IMR-90 (cell line): Measurements from ENCODE around the gene CD177. TPM values are rescaled to one million over a fixed set of nuclear protein-coding genes. Genes with fewer than 3 reads are reported as not detected.

Experiments used
- ATAC-seq: fragments of 200-7000 bp; cut with Tn5 transposase; 2 replicates; pipeline ENCODE4 v1.9.1; 2020; ENCODE audit warnings: low read depth, mild to moderate bottlenecking, moderate library complexity
- BruUV-seq: library from RNA; stranded (reverse); fragments of 400-500 nt; replicated peaks from 2 replicates; lab custom pipeline; 2021; lab: Mats Ljungman, UMichigan
- CTCF ChIA-PET: fragments of 300-600 bp; formaldehyde crosslinking; extraction: SDS; loops from one replicate; lab custom pipeline; 2021; ENCODE audit warnings: antibody characterized with exemption; lab: Yijun Ruan, JAX
- POLR2A ChIA-PET: fragments of 300-600 bp; sonication (Branson Sonifier 250); formaldehyde crosslinking; loops from one replicate; lab custom pipeline; 2022; ENCODE audit warnings: antibody characterized with exemption; ENCODE audit not compliant: unreplicated experiment; lab: Charles Lee
- DNase-seq: peaks from one replicate; pipeline ENCODE4 v3.0.0; 2013
- H2AFZ ChIP-seq: replicated peaks from 2 replicates; pipeline ENCODE3; 2013; ENCODE audit warnings: low read length, mild to moderate bottlenecking; ENCODE audit not compliant: poor library complexity
- H2AK5ac ChIP-seq: 2 replicates; pipeline ENCODE4 v1.6.1; 2013; ENCODE audit warnings: low read depth, low read length, inconsistent platforms
- H2AK9ac ChIP-seq: replicated peaks from 2 replicates; pipeline ENCODE3; 2013; ENCODE audit warnings: mild to moderate bottlenecking, low read depth, low read length, moderate library complexity; ENCODE audit not compliant: poor library complexity
- H2BK120ac ChIP-seq: 2 replicates; pipeline ENCODE4 v1.6.1; 2013; ENCODE audit warnings: low read depth, low read length, inconsistent platforms
- H2BK15ac ChIP-seq: 3 replicates; pipeline ENCODE4 v1.6.1; 2013; ENCODE audit warnings: low read depth, low read length, inconsistent platforms
- H2BK20ac ChIP-seq: 2 replicates; pipeline ENCODE4 v1.6.1; 2013; ENCODE audit warnings: low read depth, mild to moderate bottlenecking, inconsistent platforms, low read length, moderate library complexity
- H2BK5ac ChIP-seq: 2 replicates; pipeline ENCODE4 v1.6.1; 2013; ENCODE audit warnings: mild to moderate bottlenecking, low read depth, low read length, inconsistent platforms; ENCODE audit not compliant: poor library complexity, severe bottlenecking
- H3K14ac ChIP-seq: replicated peaks from 2 replicates; pipeline ENCODE4 v1.6.1; 2013; ENCODE audit warnings: low read depth, low read length, inconsistent platforms
- H3K18ac ChIP-seq: 2 replicates; pipeline ENCODE4 v1.6.1; 2013; ENCODE audit warnings: low read depth, low read length, control low read depth
- H3K23ac ChIP-seq: 2 replicates; pipeline ENCODE4 v1.6.1; 2013; ENCODE audit warnings: low read depth, low read length, inconsistent platforms
- H3K27ac ChIP-seq: 2 replicates; pipeline ENCODE4 v1.5.1; 2013; ENCODE audit warnings: mild to moderate bottlenecking, control low read depth, low read length; ENCODE audit not compliant: insufficient read depth
- H3K27me3 ChIP-seq: 2 replicates; pipeline ENCODE4 v1.6.1; 2013; ENCODE audit warnings: low read length; ENCODE audit not compliant: control insufficient read depth, insufficient read depth
- H3K36me3 ChIP-seq: 2 replicates; pipeline ENCODE4 v1.6.1; 2013; ENCODE audit warnings: low read length, mixed read lengths; ENCODE audit not compliant: control insufficient read depth, insufficient read depth
- H3K4ac ChIP-seq: 2 replicates; pipeline ENCODE4 v1.6.1; 2013; ENCODE audit warnings: low read depth, low read length, inconsistent platforms
- H3K4me1 ChIP-seq: 2 replicates; pipeline ENCODE4 v1.6.1; 2013; ENCODE audit warnings: low read length, mixed read lengths; ENCODE audit not compliant: control insufficient read depth, insufficient read depth
- H3K4me2 ChIP-seq: 2 replicates; pipeline ENCODE4 v1.6.1; 2013; ENCODE audit warnings: low read depth, mild to moderate bottlenecking, control low read depth, low read length, moderate library complexity
- H3K4me3 ChIP-seq: 2 replicates; pipeline ENCODE4 v1.5.1; 2013; ENCODE audit warnings: low read depth, mild to moderate bottlenecking, control low read depth, low read length, moderate library complexity; ENCODE audit not compliant: insufficient read depth
- H3K56ac ChIP-seq: 2 replicates; pipeline ENCODE4 v1.6.1; 2013; ENCODE audit warnings: low read length, inconsistent platforms; ENCODE audit not compliant: insufficient read depth; ENCODE audit errors: extremely low read depth
- H3K79me1 ChIP-seq, 2 experiments: 2 replicates each; pipeline ENCODE4 v1.6.1; 2013; ENCODE audit warnings: low read length in 2 of 2, inconsistent platforms in 1 of 2, low read depth in 1 of 2
- H3K9ac ChIP-seq: 2 replicates; pipeline ENCODE4 v1.6.1; 2013; ENCODE audit warnings: low read depth, low read length, control low read depth
- H3K9me1 ChIP-seq: 2 replicates; pipeline ENCODE4 v1.6.1; 2013; ENCODE audit warnings: low read length, inconsistent platforms; ENCODE audit not compliant: insufficient read depth
- H3K9me3 ChIP-seq: 2 replicates; pipeline ENCODE4 v1.6.1; 2013; ENCODE audit warnings: low read length; ENCODE audit not compliant: control insufficient read depth, insufficient read depth
- H4K20me1 ChIP-seq: 2 replicates; pipeline ENCODE4 v1.6.1; 2013; ENCODE audit warnings: low read length, inconsistent platforms; ENCODE audit not compliant: insufficient read depth
- H4K5ac ChIP-seq: 2 replicates; pipeline ENCODE4 v1.6.1; 2013; ENCODE audit warnings: mild to moderate bottlenecking, low read depth, low read length, control low read depth
- H4K8ac ChIP-seq, 2 experiments: 2 replicates each; pipeline ENCODE4 v1.6.1; 2013; ENCODE audit warnings: low read depth in 2 of 2, low read length in 2 of 2, control low read depth in 1 of 2, inconsistent platforms in 1 of 2
- H4K91ac ChIP-seq: 2 replicates; pipeline ENCODE4 v1.6.1; 2013; ENCODE audit warnings: low read depth, low read length, inconsistent platforms; ENCODE audit not compliant: insufficient read depth
- BHLHE40 ChIP-seq: fragments of 150-350 bp; IDR thresholded peaks from 2 replicates; pipeline ENCODE4 v1.6.1; 2016; ENCODE audit warnings: mild to moderate bottlenecking, low read depth, low read length
- CHD1 ChIP-seq: IDR thresholded peaks from 2 replicates; pipeline ENCODE4 v1.6.1; 2012; ENCODE audit warnings: low read depth, low read length, improper control_type of control experiment
- FOS ChIP-seq: fragments of 150-350 bp; IDR thresholded peaks from 2 replicates; pipeline ENCODE4 v1.6.1; 2016; ENCODE audit warnings: low read depth, low read length
- MAFK ChIP-seq: IDR thresholded peaks from 2 replicates; pipeline ENCODE4 v1.6.1; 2012; ENCODE audit warnings: low read depth, low read length, improper control_type of control experiment
- POLR2A ChIP-seq: IDR thresholded peaks from 2 replicates; pipeline ENCODE4 v1.6.1; 2012; ENCODE audit warnings: mild to moderate bottlenecking, low read depth, low read length
- WGBS, 2 experiments: methylation state at CpG; one replicate each; pipeline versions ENCODE4 v1.1.5 to v1.1.7; 2013; ENCODE audit warnings: missing lambda C conversion rate in 2 of 2; ENCODE audit not compliant: insufficient read length in 1 of 2; ENCODE audit errors: extremely low coverage in 2 of 2; 5-methylcytosine and 5-hydroxymethylcytosine counted together
- dilution Hi-C: fragments of 300-500 bp; cut with HindIII; formaldehyde crosslinking; loops from one replicate; pipeline ENCODE4 v1.14.3; 2018; ENCODE audit warnings: low sequenced_read_pairs; ENCODE audit not compliant: unreplicated experiment
- in situ Hi-C: fragments of 300-500 bp; cut with MboI; formaldehyde crosslinking; loops from 3 replicates; pipeline ENCODE4 v1.14.3; 2019; ENCODE audit warnings: low sequenced_read_pairs, inconsistent platforms, mixed read lengths
- intact Hi-C: fragments of 100-400 bp; cut with micrococcal nuclease; formaldehyde crosslinking; loops from 2 replicates; pipeline ENCODE4 v1.10.0; 2022
- polyA plus RNA-seq, 3 experiments: library from polyadenylated mRNA; depleted of rRNA; stranded (reverse); fragments of >200 nt; gene quantifications; 2 replicates each; pipeline ENCODE4 v1.2.3, GENCODE V29; 2012; ENCODE audit warnings: low replicate concordance in 1 of 3
- total RNA-seq: library from RNA; depleted of rRNA; stranded (reverse); fragments of >200 nt; gene quantifications from 2 replicates; pipeline ENCODE4 v1.2.3, GENCODE V29; 2012
- TF ChIP-seq, protein P1 (sequence below): fragments of 150-350 bp; IDR thresholded peaks from 2 replicates; pipeline ENCODE4 v1.6.1; 2016; ENCODE audit warnings: low read depth, mild to moderate bottlenecking, low read length, moderate library complexity, borderline replicate concordance
- TF ChIP-seq, protein P2 (sequence below): conservative IDR thresholded peaks from 2 replicates; pipeline ENCODE4 v1.5.1; 2012; ENCODE audit warnings: mild to moderate bottlenecking, low read depth, low read length, improper control_type of control experiment

CD177 gene
- total and polyA plus RNA-seq, 2 of the 4 experiments (the other 2 are of a cell fraction): 0.14 TPM; not detected in 1

DNA sequence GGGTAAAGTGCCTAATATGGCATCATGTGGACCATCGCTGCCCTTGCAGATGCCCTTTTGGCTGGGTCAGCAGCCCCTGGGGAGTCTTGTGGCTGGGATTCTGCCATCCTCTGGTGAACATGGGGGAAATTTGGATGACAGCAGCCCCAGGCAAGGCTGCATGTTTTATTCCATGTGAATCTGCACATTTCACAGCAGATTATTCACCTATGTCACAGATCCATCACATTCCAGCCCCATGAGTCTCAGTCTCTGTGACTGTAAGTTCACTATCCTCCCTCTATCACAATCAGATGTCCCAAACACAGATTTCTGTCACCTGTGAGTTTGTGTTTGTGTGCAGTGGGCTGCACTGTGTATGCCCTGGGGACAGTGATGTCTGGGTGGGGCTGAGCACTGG is 47.4 kb upstream of the CD177 start:
- CTCF ChIA-PET: no interaction called here
- H3K4me3 ChIP-seq: no peak overlapping the region
- no peak overlapping the region for H4K8ac ChIP-seq
- H3K9me3 ChIP-seq: peaks cover 13% of the 10 kb centered on the region
- H3K23ac ChIP-seq: no peak overlapping the region
- in situ Hi-C loops (no loop called here), dilution Hi-C loops (no loop called here), intact Hi-C loops (no loop called here)
- H3K14ac ChIP-seq: no peak overlapping the region
- H2BK20ac ChIP-seq: no peak overlapping the region
- H4K91ac ChIP-seq: no peak overlapping the region
- no peak overlapping the region for H3K56ac ChIP-seq
- no peaks in the 10 kb centered on the region for H4K20me1 ChIP-seq
- no peaks in the 10 kb centered on the region for H3K79me1 ChIP-seq
- no peaks in the 10 kb centered on the region for H3K4me1 ChIP-seq
- TF ChIP-seq FOS (no peak), POLR2A (no peak), CHD1 (no peak), BHLHE40 (no peak), MAFK (no peak)
- TF ChIP-seq, protein P1, sequence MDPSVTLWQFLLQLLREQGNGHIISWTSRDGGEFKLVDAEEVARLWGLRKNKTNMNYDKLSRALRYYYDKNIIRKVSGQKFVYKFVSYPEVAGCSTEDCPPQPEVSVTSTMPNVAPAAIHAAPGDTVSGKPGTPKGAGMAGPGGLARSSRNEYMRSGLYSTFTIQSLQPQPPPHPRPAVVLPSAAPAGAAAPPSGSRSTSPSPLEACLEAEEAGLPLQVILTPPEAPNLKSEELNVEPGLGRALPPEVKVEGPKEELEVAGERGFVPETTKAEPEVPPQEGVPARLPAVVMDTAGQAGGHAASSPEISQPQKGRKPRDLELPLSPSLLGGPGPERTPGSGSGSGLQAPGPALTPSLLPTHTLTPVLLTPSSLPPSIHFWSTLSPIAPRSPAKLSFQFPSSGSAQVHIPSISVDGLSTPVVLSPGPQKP: no peak
- TF ChIP-seq, protein P2, sequence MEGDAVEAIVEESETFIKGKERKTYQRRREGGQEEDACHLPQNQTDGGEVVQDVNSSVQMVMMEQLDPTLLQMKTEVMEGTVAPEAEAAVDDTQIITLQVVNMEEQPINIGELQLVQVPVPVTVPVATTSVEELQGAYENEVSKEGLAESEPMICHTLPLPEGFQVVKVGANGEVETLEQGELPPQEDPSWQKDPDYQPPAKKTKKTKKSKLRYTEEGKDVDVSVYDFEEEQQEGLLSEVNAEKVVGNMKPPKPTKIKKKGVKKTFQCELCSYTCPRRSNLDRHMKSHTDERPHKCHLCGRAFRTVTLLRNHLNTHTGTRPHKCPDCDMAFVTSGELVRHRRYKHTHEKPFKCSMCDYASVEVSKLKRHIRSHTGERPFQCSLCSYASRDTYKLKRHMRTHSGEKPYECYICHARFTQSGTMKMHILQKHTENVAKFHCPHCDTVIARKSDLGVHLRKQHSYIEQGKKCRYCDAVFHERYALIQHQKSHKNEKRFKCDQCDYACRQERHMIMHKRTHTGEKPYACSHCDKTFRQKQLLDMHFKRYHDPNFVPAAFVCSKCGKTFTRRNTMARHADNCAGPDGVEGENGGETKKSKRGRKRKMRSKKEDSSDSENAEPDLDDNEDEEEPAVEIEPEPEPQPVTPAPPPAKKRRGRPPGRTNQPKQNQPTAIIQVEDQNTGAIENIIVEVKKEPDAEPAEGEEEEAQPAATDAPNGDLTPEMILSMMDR: no peak
- no TSS peak for BruUV-seq
- H3K27me3 ChIP-seq: peaks cover 53% of the 10 kb centered on the region
- POLR2A ChIA-PET: no interaction called here
- no peaks in the 10 kb centered on the region for H3K9me1 ChIP-seq
- H3K36me3 ChIP-seq: no peaks in the 10 kb centered on the region
- H3K4ac ChIP-seq: no peak overlapping the region
- no peak for DNase-seq
- H2BK15ac ChIP-seq: no peak overlapping the region
- H2AK5ac ChIP-seq: no peak overlapping the region
- H2BK5ac ChIP-seq: no peak overlapping the region
- no peak overlapping the region for H2AFZ ChIP-seq
- no peak overlapping the region for H4K5ac ChIP-seq
- no peak overlapping the region for H2BK120ac ChIP-seq
- no CpG with 5 or more reads among the region's 1 CpG for WGBS, 2 experiments
- no peak overlapping the region for H2AK9ac ChIP-seq
- no peak overlapping the region for H3K4me2 ChIP-seq
- H3K9ac ChIP-seq: no peak overlapping the region
- H3K18ac ChIP-seq: no peak overlapping the region
- ATAC-seq: no peak
- no peak overlapping the region for H3K27ac ChIP-seq
